HL-60 (cell line): Measurements from ENCODE around the gene MYCBP.

Experiments used
- CTCF ChIP-seq: IDR thresholded peaks from one replicate; pipeline ENCODE4 v1.5.1; 2011; ENCODE audit warnings: low read length, control low read depth, inconsistent platforms; ENCODE audit not compliant: insufficient read depth
- GABPA ChIP-seq: IDR thresholded peaks from 2 replicates; pipeline ENCODE4 v1.6.1; 2012; ENCODE audit warnings: low read depth
- POLR2AphosphoS5 ChIP-seq: IDR thresholded peaks from 2 replicates; pipeline ENCODE4 v1.6.1; 2012; ENCODE audit warnings: low read depth
- SPI1 ChIP-seq: IDR thresholded peaks from 2 replicates; pipeline ENCODE4 v1.6.1; 2012; ENCODE audit warnings: low read depth, mild to moderate bottlenecking, borderline replicate concordance

GRCh38 chr1:38889589-38889988 is 16.4 kb upstream of the MYCBP start:
- TF ChIP-seq CTCF (no peak), SPI1 (no peak), POLR2AphosphoS5 (no peak), GABPA (no peak)
